ENCODE results near the gene HLA-A.

HLA-A gene

GRCh38 chr6:29935273-29935955 is 6.9 kb upstream of the HLA-A start:
- no peak for DNase-seq

DNA sequence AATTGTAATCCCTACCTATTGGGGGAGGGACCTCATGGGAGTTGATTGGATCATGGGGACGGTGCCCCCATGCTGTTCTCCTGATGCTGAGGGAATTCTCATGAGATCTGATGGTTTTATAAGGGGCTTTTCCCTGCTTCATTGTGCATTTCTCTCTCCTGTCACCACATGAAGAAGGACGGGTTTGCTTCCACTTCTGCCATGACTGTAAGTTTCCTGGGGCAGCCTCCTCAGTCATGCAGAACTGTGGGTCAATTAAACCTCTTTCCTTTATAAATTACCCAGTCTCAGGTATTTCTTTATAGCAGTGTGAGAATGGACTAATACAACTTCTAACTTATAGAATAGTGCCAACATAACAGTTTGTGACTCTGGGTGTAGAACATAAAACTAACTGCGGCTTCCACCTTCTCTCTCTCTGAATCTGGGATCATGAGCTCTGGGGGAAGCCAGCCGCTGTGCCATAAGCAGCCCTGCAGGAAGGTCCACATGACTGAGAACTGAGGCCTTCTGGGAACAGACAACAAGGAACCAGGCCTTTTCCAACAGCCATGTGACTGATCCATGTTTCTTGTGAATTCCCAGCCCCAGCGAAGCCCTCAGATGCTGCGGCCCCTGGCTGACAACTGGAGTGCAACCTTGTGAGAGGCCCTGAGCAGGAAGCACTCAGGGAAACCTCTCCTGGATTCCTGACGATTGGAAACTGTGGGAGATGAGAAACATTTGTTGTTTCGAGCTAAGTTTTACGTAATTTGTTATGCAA is 3.4 kb upstream of the HLA-A start:
- no peak for DNase-seq

DNA sequence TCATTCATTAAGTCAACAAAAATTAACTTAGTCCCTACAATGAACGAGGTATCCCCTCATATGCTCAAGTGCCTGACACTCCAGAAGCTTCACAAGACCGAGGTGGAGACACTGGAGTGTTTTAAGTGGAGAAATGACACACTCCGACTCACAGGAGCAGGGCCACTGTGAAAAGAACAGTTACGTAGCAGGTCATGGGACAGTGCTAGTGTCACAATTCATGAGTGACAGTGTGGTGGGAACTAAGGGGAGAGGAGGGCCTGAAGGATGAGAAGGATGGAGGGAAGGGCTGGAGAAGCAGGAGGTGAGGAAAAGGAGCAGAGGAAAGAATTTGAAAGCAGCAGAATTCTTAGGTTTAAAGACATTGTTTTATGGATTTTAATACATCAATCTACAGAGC is 1.3 kb upstream of the HLA-A start:
- DNase-seq = no peak

- no peak for DNase-seq
Measured at GRCh38 chr6:29941471-29941870, 861 bp upstream of the HLA-A start.

DNA sequence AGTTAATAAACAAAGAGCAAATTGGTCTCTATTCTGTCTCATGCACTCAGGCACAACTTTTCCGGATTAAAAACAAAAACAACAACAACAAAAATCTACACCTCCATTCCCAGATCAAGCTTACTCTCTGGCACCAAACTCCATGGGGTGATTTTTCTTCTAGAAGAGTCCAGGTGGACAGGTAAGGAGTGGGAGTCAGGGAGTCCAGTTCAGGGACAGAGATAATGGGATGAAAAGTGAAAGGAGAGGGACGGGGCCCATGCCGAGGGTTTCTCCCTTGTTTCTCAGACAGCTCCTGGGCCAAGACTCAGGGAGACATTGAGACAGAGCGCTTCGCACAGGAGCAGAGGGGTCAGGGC is 437 bp upstream of the HLA-A start:
- DNase-seq = no peak

GRCh38 chr6:29943053-29943966 is 978 bp downstream of the HLA-A start:
- DNase-seq = peak; percentile 35 to 46

- DNase-seq = no peak
Measured at GRCh38 chr6:29945281-29945820, 3.0 kb downstream of the HLA-A start.

GRCh38 chr6:29946223-29947076 is 4.1 kb downstream of the HLA-A start:
- no peak for DNase-seq

GRCh38 chr6:29947077-29947980 is 5.0 kb downstream of the HLA-A start:
- DNase-seq = no peak

DNA sequence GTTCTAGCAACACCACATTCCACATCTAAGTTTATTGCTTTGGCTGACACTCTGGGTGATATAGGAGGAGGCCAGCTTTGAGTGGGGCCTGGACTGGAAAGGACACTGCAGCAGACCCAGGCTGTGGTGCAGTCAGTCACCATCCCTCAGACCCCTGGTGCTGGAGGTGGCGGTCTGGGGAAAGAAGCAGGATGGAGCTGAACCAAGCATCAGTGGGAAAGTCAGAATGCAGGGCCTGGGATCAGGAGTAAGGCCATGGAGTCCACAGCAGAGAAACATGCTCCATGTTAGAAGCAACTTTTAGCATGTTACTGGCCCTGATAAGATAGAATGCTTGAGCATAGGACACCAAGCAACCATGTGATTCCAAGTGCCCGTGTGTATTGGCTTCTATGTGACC is 5.9 kb downstream of the HLA-A start:
- DNase-seq = no peak

DNA sequence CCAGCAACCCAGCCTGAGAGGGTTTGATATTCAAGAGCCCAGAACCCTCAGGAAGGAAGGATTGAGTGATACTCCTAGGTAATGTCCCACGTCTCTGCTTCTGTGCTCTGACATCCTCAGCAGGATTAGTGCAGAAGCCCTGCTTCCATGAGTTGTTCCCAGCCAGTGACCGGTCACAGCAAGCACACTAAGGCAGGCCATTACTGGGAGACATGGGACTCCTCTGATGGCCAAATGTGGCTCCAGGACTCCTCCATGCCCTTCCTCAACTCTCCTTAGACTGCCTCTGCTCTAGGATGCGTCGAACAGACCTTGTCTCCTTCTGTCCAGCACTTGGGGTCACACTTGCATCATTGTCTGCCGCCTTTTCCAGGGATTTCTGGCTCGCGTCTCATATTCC is 7.6 kb downstream of the HLA-A start:
- no peak for DNase-seq

GRCh38 chr6:29951882-29952281 is 9.6 kb downstream of the HLA-A start:
- DNase-seq = no peak

DNA sequence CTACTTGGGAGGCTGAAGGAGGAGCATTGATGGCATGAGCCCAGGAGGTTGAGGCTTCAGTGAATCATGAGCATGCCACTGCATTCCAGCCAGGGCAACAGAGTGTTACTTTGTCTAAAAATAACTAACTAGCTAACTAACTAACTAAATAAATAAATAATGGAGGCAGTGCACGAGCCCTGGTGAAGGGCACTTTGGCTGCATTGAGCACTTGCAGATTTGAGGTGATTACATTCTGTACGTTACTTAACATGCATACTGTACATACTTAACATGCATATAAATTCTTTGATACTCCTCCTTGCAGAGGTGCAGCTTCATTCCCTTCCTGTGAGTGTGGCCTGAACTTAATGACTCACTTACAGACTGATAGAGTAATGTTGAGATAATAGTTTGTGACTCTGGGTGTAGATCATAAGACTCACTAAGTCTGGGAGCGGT is 10.7 kb downstream of the HLA-A start:
- no peak for DNase-seq

DNA sequence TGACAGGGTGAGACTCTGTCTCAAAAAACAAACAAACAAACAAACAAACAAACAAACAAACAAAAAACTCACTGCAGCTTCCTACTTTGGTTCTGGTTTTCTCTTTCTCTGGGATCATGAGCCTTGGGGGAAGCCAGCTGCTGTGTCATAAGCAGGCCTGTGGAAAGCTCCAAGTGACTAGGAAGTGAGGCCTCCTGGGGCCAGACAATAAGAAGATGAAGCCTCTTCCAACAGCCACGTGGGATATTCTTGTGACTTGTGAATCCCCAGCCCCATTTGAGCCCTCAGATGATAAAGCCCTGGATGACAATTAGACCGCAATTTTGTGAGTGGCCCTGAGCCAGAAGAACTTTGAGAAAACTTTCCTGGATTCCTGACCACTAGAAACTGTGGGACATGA is 11.4 kb downstream of the HLA-A start:
- DNase-seq = no peak

- no peak for DNase-seq
Measured at GRCh38 chr6:29954272-29954671, 11.9 kb downstream of the HLA-A start.

DNA sequence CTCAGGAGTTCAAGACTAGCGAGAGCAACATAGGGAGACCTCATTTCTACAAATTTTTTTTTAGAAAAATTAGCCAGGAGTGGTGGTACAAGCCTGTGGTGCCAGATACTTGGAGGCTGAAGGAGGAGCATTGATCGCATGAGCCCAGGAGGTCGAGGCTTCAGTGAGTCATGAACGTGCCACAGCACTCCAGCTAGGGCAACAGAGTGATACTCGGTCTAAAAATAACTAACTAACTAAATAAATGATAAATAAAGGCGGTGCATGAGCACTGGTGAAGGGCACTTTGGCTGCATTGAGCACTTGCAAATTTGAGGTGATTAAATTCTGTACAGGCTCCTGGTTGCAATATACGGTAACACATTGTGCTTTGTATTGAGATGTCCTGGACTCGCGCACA is 13.5 kb downstream of the HLA-A start:
- no peak for DNase-seq

DNA sequence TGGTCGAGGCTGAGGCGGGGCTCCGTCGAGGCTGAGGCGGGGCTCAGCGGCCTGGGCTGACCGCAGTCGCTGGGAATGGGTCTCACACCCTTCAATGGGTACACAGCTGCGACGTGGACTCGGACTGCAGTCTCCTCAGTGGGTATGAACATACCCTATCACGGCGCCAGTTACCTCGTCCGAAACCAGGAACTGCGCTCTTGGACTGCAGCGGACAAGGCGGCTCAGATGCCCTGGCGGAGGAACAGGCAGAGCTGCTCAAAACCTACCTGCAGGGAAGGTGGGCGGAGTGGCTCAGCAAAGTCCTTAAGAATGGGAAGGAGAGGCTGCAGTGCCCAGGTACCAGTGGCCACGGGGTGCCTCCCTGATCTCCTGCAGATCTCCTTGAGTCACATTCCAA is 14.2 kb downstream of the HLA-A start:
- DNase-seq = no peak

GRCh38 chr6:29958046-29958445 is 15.7 kb downstream of the HLA-A start:
- DNase-seq = no peak

DNA sequence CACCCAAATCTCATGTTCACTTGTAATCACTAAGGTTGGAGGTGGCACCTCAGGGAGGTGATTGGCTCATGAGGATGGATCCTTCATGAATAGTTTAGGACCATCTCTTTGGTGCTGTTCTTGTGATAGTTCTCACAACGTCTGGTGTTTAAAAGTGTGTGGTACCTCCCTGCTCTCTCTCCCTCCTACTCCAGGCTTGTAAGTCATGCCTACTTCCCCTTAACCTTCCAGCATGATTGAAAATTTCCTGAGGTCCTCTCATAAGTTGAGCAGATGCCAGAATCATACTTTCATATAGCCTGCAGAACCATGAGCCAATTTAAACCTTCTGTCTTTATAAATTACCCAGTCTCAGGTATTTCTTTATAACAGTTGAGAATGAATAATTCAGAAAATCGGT is 16.6 kb downstream of the HLA-A start:
- no peak for DNase-seq

- no peak for DNase-seq
Measured at GRCh38 chr6:29959467-29959866, 17.1 kb downstream of the HLA-A start.

GRCh38 chr6:29961966-29962365 is 19.6 kb downstream of the HLA-A start:
- no peak for DNase-seq

Measured in stimulated activated CD4-positive, alpha-beta T cell treated with anti-CD3 and anti-CD28 coated beads, Interleukin-4, amount 100 ng/mL, for 4 hours (primary cell).